Lower lobe of right lung (tissue), 2 donors: Measurements from ENCODE around the gene ALG9. TPM values are rescaled to one million over a fixed set of nuclear protein-coding genes. Genes with fewer than 3 reads are reported as not detected.

Source experiments
- ATAC-seq, 2 donors: fragments of 200-7000 bp; cut with Tn5 transposase; one replicate each; pipeline ENCODE4 v1.9.1; 2020 to 2022; ENCODE audit warnings: mild to moderate bottlenecking in 2 of 2, moderate library complexity in 2 of 2
- DNase-seq: peaks from one replicate; pipeline ENCODE4 v3.0.0-alpha.2; 2020
- H3K27ac ChIP-seq: fragments of 200-600 bp; one replicate; pipeline ENCODE4 v1.8.0; 2022
- H3K27me3 ChIP-seq: fragments of 200-600 bp; one replicate; pipeline ENCODE4 v1.8.0; 2022; ENCODE audit warnings: low read depth
- H3K36me3 ChIP-seq: fragments of 200-600 bp; one replicate; pipeline ENCODE4 v1.8.0; 2022; ENCODE audit warnings: mild to moderate bottlenecking
- H3K4me1 ChIP-seq: fragments of 200-600 bp; one replicate; pipeline ENCODE4 v1.8.0; 2022
- H3K4me3 ChIP-seq: fragments of 200-600 bp; one replicate; pipeline ENCODE4 v1.8.0; 2022; ENCODE audit warnings: mild to moderate bottlenecking
- H3K9me3 ChIP-seq: fragments of 200-600 bp; one replicate; pipeline ENCODE4 v1.8.0; 2022
- CTCF ChIP-seq: fragments of 200-600 bp; IDR thresholded peaks from one replicate; pipeline ENCODE4 v1.8.0; 2022; ENCODE audit warnings: antibody characterized with exemption, mild to moderate bottlenecking
- intact Hi-C: fragments of 100-400 bp; cut with DNase I; formaldehyde crosslinking; loops from one replicate; pipeline ENCODE4 v1.11.0; 2022
- total RNA-seq: library from RNA; stranded (reverse); fragmentation: NEBNext Ultra II Directional; extraction: Animal tissue kit (Norgen Biotek cat#: 25700); gene quantifications from one replicate; pipeline ENCODE4 v1.2.1, GENCODE V29; 2021
- donor health status: DM: no; HTN: yes; CAD: no; lungs with severe emphysema.

The ALG9 gene
- total RNA-seq, 1 donor from 2014 or later, result 25.5 TPM

- intact Hi-C loops, result loop anchor here (10.0 kb wide), 1 partner anchor 242 kb away; the partner anchor contains the start of gene SIK2
- no peak for DNase-seq
- Histone ChIP-seq H3K27me3 (no peaks in the 10 kb centered on the region), H3K4me1 (peaks cover 12% of the 10 kb centered on the region), H3K27ac (peak overlapping the region; percentile 38), H3K4me3 (no peak overlapping the region), H3K36me3 (peaks cover 73% of the 10 kb centered on the region), H3K9me3 (no peaks in the 10 kb centered on the region)
- no peak for TF ChIP-seq CTCF
- peak; percentile 57 to 62 for ATAC-seq
Observed at GRCh38 chr11:111846636-111847035, 24.7 kb downstream of the ALG9 start.

GRCh38 chr11:111846063-111846462, 25.3 kb downstream of the ALG9 start:
- intact Hi-C loops, result loop anchor here (10.0 kb wide), 1 partner anchor 241 kb away; the partner anchor contains the start of gene SIK2
- ATAC-seq, result no peak

GRCh38 chr11:111845276-111846028, 25.9 kb downstream of the ALG9 start:
- Histone ChIP-seq H3K36me3 (peaks cover 63% of the 10 kb centered on the region), H3K9me3 (no peaks in the 10 kb centered on the region), H3K27ac (peak overlapping the region; percentile 65), H3K4me3 (no peak overlapping the region), H3K4me1 (peaks cover 24% of the 10 kb centered on the region), H3K27me3 (no peaks in the 10 kb centered on the region)
- TF ChIP-seq CTCF, result no peak
- DNase-seq (peak; percentile 53), ATAC-seq (peak; percentile 54 to 57)
- intact Hi-C loops, result loop anchor here (10.0 kb wide), 1 partner anchor 241 kb away; the partner anchor contains the start of gene SIK2

More at GRCh38 chr11:111846063-111846462, 25.3 kb downstream of the ALG9 start:
- Histone ChIP-seq H3K4me3 (no peak overlapping the region), H3K36me3 (peaks cover 69% of the 10 kb centered on the region), H3K27ac (peak overlapping the region; percentile 65), H3K27me3 (no peaks in the 10 kb centered on the region), H3K9me3 (no peaks in the 10 kb centered on the region), H3K4me1 (peaks cover 18% of the 10 kb centered on the region)
- TF ChIP-seq CTCF, result no peak
- DNase-seq, result no peak

GRCh38 chr11:111843661-111844060, 27.7 kb downstream of the ALG9 start:
- TF ChIP-seq CTCF, result no peak
- intact Hi-C loops, result loop anchor here (10.0 kb wide), 1 partner anchor 239 kb away; the partner anchor contains the start of gene SIK2
- no peak for ATAC-seq

GRCh38 chr11:111841370-111842053, 29.9 kb downstream of the ALG9 start:
- ATAC-seq (peak; percentile 92 to 96), DNase-seq (peak; percentile 90)
- H3K27me3 ChIP-seq, result no peaks in the 10 kb centered on the region
- H3K36me3 ChIP-seq, result peaks cover 48% of the 10 kb centered on the region
- peak overlapping the region; percentile 44 for H3K27ac ChIP-seq
- no peak overlapping the region for H3K4me3 ChIP-seq
- no peaks in the 10 kb centered on the region for H3K9me3 ChIP-seq
- intact Hi-C loops, result loop anchor here (10.0 kb wide), 1 partner anchor 237 kb away; the partner anchor contains the start of gene SIK2
- H3K4me1 ChIP-seq, result peaks cover 20% of the 10 kb centered on the region
- peak; percentile 89 for TF ChIP-seq CTCF

More at GRCh38 chr11:111843661-111844060, 27.7 kb downstream of the ALG9 start:
- Histone ChIP-seq H3K36me3 (peaks cover 55% of the 10 kb centered on the region), H3K4me1 (peaks cover 25% of the 10 kb centered on the region), H3K9me3 (no peaks in the 10 kb centered on the region), H3K27me3 (no peaks in the 10 kb centered on the region), H3K27ac (no peak overlapping the region), H3K4me3 (no peak overlapping the region)
- no peak for DNase-seq
